Activated T-helper 1 cell treated with anti-CD3 and anti-CD28 coated beads, Interleukin-12 subunit alpha, Interleukin-12 subunit beta, Interleukin-2, Interleukin-4 antibody, amounts not matched to agents 30 ng/mL and 10 ng/mL and 1 ng/mL, durations not matched to agents 14 hours and 24 hours and 36 hours (primary cell): ENCODE results near the gene PLEKHG4. TPM values are rescaled to one million over a fixed set of nuclear protein-coding genes. Genes with fewer than 3 reads are reported as not detected.

Experiments
- DNase-seq: peaks from one replicate; pipeline ENCODE4 v3.0.0; 2021; ENCODE audit warnings: low spot score
- H3K27ac Mint-ChIP-seq: one replicate; pipeline ENCODE4 v1.8.0; 2021; ENCODE audit warnings: mild to moderate bottlenecking, mixed read lengths
- H3K27me3 Mint-ChIP-seq: one replicate; pipeline ENCODE4 v1.8.0; 2022; ENCODE audit warnings: mild to moderate bottlenecking, moderate library complexity, mixed read lengths; ENCODE audit not compliant: insufficient read depth
- H3K36me3 Mint-ChIP-seq: one replicate; pipeline ENCODE4 v1.8.0; 2021; ENCODE audit warnings: low read depth, mixed read lengths
- H3K4me1 Mint-ChIP-seq: one replicate; pipeline ENCODE4 v1.8.0; 2021; ENCODE audit warnings: low read depth, mixed read lengths
- H3K4me3 Mint-ChIP-seq: one replicate; pipeline ENCODE4 v1.8.0; 2021; ENCODE audit warnings: mild to moderate bottlenecking, moderate library complexity, mixed read lengths
- H3K9me3 Mint-ChIP-seq: one replicate; pipeline ENCODE4 v1.8.0; 2021; ENCODE audit warnings: mixed read lengths
- intact Hi-C: fragments of 100-400 bp; cut with micrococcal nuclease; formaldehyde crosslinking; loops from one replicate; pipeline ENCODE4 v1.15.1; 2024
- total RNA-seq: library from RNA; stranded (reverse); gene quantifications from 2 replicates; pipeline ENCODE4 v1.2.3, GENCODE V29; 2022

The PLEKHG4 gene
- total RNA-seq, 1 donor from 2014 or later = 42.3 TPM

GRCh38 chr16:67240506-67240905 is 38.8 kb upstream of the PLEKHG4 start:
- DNase-seq = no peak
- Mint-ChIP-seq H3K36me3 (peaks cover 23% of the 10 kb centered on the region), H3K4me1 (peaks cover 51% of the 10 kb centered on the region), H3K27me3 (no peaks in the 10 kb centered on the region), H3K4me3 (no peak overlapping the region), H3K27ac (no peak overlapping the region), H3K9me3 (no peaks in the 10 kb centered on the region)
- intact Hi-C loops = loop anchor here (10.0 kb wide), 2 partner anchors 844 to 1084 kb away; partner anchors contain the start of gene NFATC3

DNA sequence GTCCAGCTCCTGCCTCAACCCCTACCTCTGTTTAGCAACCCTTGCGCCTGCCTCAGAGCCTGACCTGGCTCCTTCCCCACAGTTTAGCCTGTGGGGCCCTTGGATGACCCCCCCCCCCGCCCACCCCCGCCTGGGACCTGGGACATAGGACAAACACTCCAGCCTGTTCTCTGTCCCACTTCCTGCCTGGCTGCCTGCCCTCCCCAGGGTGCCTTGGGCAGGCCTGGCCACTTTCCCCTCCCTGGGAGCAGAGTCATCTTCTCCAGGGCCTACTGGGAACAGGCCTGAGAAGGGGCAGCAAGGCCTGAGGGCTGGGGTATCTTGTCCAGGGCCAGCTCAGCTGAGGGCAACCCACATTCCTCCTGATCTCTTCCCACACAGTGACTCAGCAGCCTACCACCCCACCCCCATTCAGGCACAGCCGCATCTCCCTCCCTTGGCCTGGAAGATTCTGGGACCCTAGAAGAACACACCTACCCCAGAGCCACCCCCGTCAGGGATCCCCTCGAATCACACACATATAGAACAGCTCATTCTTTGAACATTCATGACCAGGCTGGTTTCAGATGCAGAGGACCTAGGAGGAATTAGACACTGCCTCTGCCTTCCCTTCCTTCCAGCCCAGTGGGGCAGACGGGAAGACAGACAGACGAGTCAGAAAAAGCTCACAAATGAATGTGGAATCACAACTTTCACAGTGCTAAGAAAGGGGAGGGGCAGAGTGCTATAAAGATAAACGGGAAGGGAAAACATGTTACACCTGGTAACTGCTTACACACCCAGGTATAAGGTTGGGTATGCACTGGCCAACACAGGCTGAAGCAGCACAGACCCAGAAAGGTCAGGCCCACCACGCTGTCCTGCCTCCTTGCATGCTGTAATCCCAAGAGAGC is 38.1 kb upstream of the PLEKHG4 start:
- Mint-ChIP-seq H3K9me3 (no peaks in the 10 kb centered on the region), H3K27ac (peak overlapping the region; percentile 56), H3K27me3 (no peaks in the 10 kb centered on the region), H3K4me1 (peaks cover 51% of the 10 kb centered on the region), H3K36me3 (peaks cover 19% of the 10 kb centered on the region), H3K4me3 (no peak overlapping the region)
- DNase-seq = no peak
- intact Hi-C loops = loop anchor here (10.0 kb wide), 2 partner anchors 844 to 1084 kb away; partner anchors contain the start of gene NFATC3

DNA sequence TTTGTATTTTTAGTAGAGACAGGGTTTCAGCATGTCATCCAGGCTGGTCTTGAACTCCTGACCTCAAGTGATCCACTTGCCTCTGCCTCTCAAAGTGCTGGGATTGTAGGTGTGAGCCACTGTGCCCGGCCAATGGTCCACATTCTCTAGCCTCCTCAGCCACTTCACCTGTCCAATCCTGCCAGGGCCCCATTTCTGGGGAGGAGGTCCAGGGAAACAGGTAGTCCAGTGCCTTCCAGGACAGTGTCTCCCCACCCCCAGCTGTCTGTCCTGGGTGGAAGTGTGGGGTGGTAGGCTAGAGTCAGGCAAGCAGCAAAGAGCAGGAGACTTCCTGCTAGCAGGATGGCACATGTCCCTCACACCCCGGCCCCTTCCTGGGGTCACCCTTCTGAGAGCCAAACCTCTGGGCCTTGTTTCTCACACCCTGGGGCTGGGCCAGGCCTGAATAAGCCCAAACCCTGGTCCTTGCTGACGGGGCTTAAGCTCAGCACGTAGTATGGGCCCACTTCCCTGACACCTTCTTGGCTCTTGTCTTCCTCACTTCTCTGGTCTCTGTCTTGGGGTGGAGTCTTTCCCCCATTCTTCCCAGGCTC is 37.1 kb upstream of the PLEKHG4 start:
- peaks cover 15% of the 10 kb centered on the region for H3K36me3 Mint-ChIP-seq
- H3K4me3 Mint-ChIP-seq = no peak overlapping the region
- intact Hi-C loops = loop anchor here (10.0 kb wide), 2 partner anchors 843 to 1083 kb away; partner anchors contain the start of gene NFATC3
- no peaks in the 10 kb centered on the region for H3K9me3 Mint-ChIP-seq
- H3K4me1 Mint-ChIP-seq = peaks cover 51% of the 10 kb centered on the region
- no peaks in the 10 kb centered on the region for H3K27me3 Mint-ChIP-seq
- peak overlapping the region; percentile 67 for H3K27ac Mint-ChIP-seq
- DNase-seq = no peak

- Mint-ChIP-seq H3K4me1 (peaks cover 62% of the 10 kb centered on the region), H3K36me3 (peaks cover 10% of the 10 kb centered on the region), H3K4me3 (peak overlapping the region; percentile 85), H3K27ac (peak overlapping the region; percentile 94), H3K27me3 (no peaks in the 10 kb centered on the region), H3K9me3 (no peaks in the 10 kb centered on the region)
- intact Hi-C loops = loop anchor here (10.0 kb wide), 2 partner anchors 841 to 1081 kb away; partner anchors contain the start of gene NFATC3
- no peak for DNase-seq
Observed at GRCh38 chr16:67243481-67243880, 35.9 kb upstream of the PLEKHG4 start.

- Mint-ChIP-seq H3K36me3 (peaks cover 9% of the 10 kb centered on the region), H3K27ac (peak overlapping the region; percentile 94), H3K9me3 (no peaks in the 10 kb centered on the region), H3K27me3 (peaks cover 3% of the 10 kb centered on the region), H3K4me3 (peak overlapping the region; percentile 85), H3K4me1 (peaks cover 61% of the 10 kb centered on the region)
- peak; percentile 80 for DNase-seq
- intact Hi-C loops = loop anchor here (1.0 to 10.0 kb wide), 9 partner anchors 8 to 1080 kb away; partner anchors contain the start of genes ACD, ATP6V0D1, CBFB and CTCF
Observed at GRCh38 chr16:67244387-67245185, 34.7 kb upstream of the PLEKHG4 start.

GRCh38 chr16:67245186-67245585 is 34.1 kb upstream of the PLEKHG4 start:
- H3K4me3 Mint-ChIP-seq = peak overlapping the region; percentile 85
- peaks cover 64% of the 10 kb centered on the region for H3K4me1 Mint-ChIP-seq
- intact Hi-C loops = loop anchor here (2.0 to 10.0 kb wide), 5 partner anchors 218 to 1080 kb away; partner anchors contain the start of genes ACD, CBFB, CTCF and NFATC3

DNA sequence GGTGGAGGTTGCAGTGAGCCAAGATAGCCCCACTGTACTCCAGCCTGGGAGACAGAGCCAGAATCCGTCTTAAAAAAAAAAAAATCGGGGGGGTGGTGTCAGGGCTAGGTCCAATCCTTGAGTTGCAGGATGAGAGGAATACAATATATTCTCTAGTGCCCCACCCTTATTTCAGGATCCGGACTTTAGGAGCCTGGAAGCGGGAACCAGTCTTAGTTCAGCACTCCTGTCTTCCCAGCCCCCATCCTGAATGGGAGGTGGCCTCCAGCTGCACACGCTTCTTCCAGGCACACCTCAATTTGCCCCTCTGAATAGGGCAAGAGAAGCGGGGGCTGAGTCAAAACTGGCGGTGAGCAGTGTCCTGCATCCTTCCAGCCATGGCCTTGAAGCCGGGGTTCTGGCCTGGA is 33.7 kb upstream of the PLEKHG4 start:
- no peaks in the 10 kb centered on the region for H3K9me3 Mint-ChIP-seq
- peak overlapping the region; percentile 85 for H3K4me3 Mint-ChIP-seq
- H3K4me1 Mint-ChIP-seq = peaks cover 66% of the 10 kb centered on the region
- H3K27me3 Mint-ChIP-seq = peaks cover 6% of the 10 kb centered on the region
- H3K36me3 Mint-ChIP-seq = peaks cover 6% of the 10 kb centered on the region
- DNase-seq = no peak
- H3K27ac Mint-ChIP-seq = peak overlapping the region; percentile 94
- intact Hi-C loops = loop anchor here (2.0 to 10.0 kb wide), 7 partner anchors 63 to 1079 kb away; partner anchors contain the start of genes ACD, CBFB, CTCF and GFOD2

More at GRCh38 chr16:67245186-67245585, 34.1 kb upstream of the PLEKHG4 start:
- peak overlapping the region; percentile 94 for H3K27ac Mint-ChIP-seq
- no peak for DNase-seq
- no peaks in the 10 kb centered on the region for H3K9me3 Mint-ChIP-seq
- H3K36me3 Mint-ChIP-seq = peaks cover 6% of the 10 kb centered on the region
- H3K27me3 Mint-ChIP-seq = peaks cover 4% of the 10 kb centered on the region

- intact Hi-C loops = loop anchor here (2.0 to 10.0 kb wide), 6 partner anchors 63 to 1079 kb away; partner anchors contain the start of genes CBFB, CTCF, GFOD2 and MATCAP1
- H3K4me1 Mint-ChIP-seq = peaks cover 64% of the 10 kb centered on the region
Observed at GRCh38 chr16:67246081-67246755, 33.1 kb upstream of the PLEKHG4 start.

DNA sequence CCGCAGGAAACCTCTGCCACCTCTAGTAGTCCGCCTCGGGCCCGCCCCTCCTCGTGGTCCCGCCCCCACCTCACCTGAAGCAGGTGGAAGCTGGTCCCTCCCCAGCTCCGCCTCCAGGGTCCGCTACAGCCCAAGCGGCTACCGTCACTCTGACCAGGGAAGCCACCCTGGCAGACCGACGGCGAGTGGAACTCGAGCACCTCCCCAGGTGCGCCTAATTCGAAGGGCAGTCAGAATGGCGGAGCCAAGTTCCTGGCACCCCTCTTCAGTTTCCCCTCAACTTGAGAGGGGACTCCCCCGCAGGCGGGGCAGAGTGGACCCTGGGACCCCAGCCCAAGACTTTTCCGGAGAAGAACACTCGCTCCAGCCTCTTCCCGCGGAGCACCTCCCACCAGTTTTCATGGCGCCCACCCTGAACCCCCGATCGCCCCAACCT is 32.6 kb upstream of the PLEKHG4 start:
- H3K4me1 Mint-ChIP-seq = peaks cover 59% of the 10 kb centered on the region
- DNase-seq = no peak
- peaks cover 6% of the 10 kb centered on the region for H3K27me3 Mint-ChIP-seq
- no peaks in the 10 kb centered on the region for H3K9me3 Mint-ChIP-seq
- peaks cover 2% of the 10 kb centered on the region for H3K36me3 Mint-ChIP-seq
- H3K4me3 Mint-ChIP-seq = peak overlapping the region; percentile 85
- intact Hi-C loops = loop anchor here (1.0 to 10.0 kb wide), 9 partner anchors 33 to 1078 kb away; partner anchors contain the start of genes CBFB, CTCF, E2F4 and FBXL8
- peak overlapping the region; percentile 87 for H3K27ac Mint-ChIP-seq

More at GRCh38 chr16:67246081-67246755, 33.1 kb upstream of the PLEKHG4 start:
- Mint-ChIP-seq H3K36me3 (peaks cover 6% of the 10 kb centered on the region), H3K27me3 (peaks cover 6% of the 10 kb centered on the region), H3K9me3 (no peaks in the 10 kb centered on the region), H3K4me3 (peak overlapping the region; percentile 85), H3K27ac (peak overlapping the region; percentile 94)
- DNase-seq = peak; percentile 33

GRCh38 chr16:67247192-67248072 is 31.9 kb upstream of the PLEKHG4 start, which contains the start of gene FHOD1:
Gene FHOD1 (minus strand): TSS chr16:67247481. CDS start chr16:67247410, 71 bp downstream.
- DNase-seq = peak; percentile 98
- Mint-ChIP-seq H3K27ac (peak within 1 kb of the TSS; percentile 87), H3K36me3 (peaks cover 2% of the 10 kb centered on the region), H3K27me3 (peaks cover 6% of the 10 kb centered on the region), H3K4me1 (peaks cover 52% of the 10 kb centered on the region), H3K4me3 (peak within 1 kb of the TSS; percentile 85), H3K9me3 (no peaks in the 10 kb centered on the region)
- intact Hi-C loops = loop anchor here (1.0 to 10.0 kb wide), 10 partner anchors 32 to 1077 kb away; partner anchors contain the start of genes CBFB, CTCF, E2F4 and FBXL8

- intact Hi-C loops = loop anchor here (1.0 to 10.0 kb wide), 5 partner anchors 221 to 1077 kb away; partner anchors contain the start of genes CBFB, CTCF and NFATC3
- DNase-seq = no peak
- H3K4me3 Mint-ChIP-seq = peak overlapping the region; percentile 85
- H3K27ac Mint-ChIP-seq = peak overlapping the region; percentile 87
- peaks cover 6% of the 10 kb centered on the region for H3K27me3 Mint-ChIP-seq
- H3K9me3 Mint-ChIP-seq = no peaks in the 10 kb centered on the region
- no peaks in the 10 kb centered on the region for H3K36me3 Mint-ChIP-seq
- peaks cover 48% of the 10 kb centered on the region for H3K4me1 Mint-ChIP-seq
Observed at GRCh38 chr16:67248073-67248400, 31.3 kb upstream of the PLEKHG4 start.
